GM21528 (cell line): ENCODE data around the gene SOWAHB.
"Not testable (repeated sequence)": the region's sequence is repeated elsewhere in the genome, so short reads cannot be mapped to it uniquely, and the experiment has no call there.

ENCODE experiments used
- ATAC-seq: cut with Tn5 transposase; IDR thresholded peaks from one replicate; pipeline ENCODE4 v1.9.1; 2021; ENCODE audit warnings: mild to moderate bottlenecking, moderate library complexity; ENCODE audit not compliant: unreplicated experiment, low FRiP score

Gene SOWAHB

GRCh38 chr4:76896614-76897535 is 1.1 kb downstream of the SOWAHB start:
- ATAC-seq = no peak

DNA sequence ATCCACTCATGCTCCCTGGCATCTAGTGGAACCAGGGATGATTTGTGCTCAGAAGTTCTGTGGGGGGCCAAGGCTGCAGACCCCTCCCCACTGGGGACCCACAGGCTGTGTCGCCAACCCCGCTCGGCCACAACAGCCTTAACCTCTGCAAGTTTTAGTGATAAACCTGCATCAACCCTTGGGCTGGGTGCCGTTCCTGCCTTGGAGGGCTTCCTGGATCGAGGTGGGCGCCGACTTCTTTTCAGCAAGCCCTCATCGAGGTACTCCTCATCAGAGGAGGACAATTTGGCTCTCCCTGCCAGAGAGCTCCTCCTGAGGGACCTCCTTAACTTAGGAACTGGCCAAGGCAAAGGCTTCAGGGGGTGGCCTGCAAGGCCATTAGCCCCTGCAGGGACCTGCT is 1.9 kb downstream of the SOWAHB start:
- ATAC-seq = no peak

GRCh38 chr4:76895619-76896018 is 2.3 kb downstream of the SOWAHB start:
- no peak for ATAC-seq

DNA sequence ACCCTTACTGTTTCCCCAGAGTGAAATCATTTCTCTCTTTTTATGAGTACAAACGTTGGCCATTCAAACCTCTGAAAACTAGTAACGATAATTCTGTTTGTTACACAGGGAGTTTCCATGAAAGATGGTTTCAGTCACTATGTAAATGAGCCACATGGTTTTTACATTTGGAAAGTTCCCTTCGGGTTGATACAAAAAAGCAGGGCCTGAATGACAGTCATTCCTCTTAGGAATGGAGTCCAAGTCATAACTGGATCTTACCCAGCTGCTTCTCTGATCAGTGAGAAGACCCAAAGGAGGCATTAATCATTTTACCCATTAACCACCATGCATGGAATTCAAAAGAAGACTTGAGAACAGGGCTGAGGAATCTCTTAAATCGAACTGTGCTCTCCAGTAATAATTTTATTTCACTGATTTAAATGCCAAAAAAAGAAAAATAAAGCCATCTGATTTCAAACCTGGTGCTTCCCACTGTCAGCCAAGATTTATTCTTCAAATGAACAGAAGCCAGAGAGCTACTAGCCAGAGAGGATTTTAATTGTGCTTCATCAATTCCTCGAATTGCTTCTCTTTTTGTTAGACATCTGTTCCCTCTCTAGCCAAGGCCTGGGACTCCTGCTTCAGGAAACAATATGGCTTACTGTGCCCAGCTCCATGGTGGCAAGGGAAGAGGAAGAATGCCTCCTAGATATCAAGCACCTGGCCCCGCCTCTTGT is 3.2 kb downstream of the SOWAHB start:
- ATAC-seq = no peak

DNA sequence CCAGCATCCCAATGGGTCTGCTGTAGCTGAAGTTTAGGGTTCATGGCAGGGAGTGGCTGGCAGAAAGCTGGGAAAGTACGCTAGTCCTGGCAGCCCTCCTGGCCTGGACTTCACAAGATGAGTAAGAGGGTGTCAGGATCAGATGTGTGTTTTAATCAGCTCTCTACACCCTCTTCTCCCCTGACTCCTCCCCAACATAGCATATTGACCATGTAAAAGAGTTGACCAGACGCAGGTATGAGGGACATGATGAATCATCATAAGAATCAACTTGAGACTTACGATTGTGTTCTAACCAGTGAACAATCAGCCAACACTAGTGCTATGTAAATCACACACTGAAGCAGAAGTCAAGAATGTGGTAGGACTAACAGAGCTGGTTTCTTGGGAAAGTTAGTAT is 5.3 kb downstream of the SOWAHB start:
- ATAC-seq = no peak

GRCh38 chr4:76892001-76892400 is 5.9 kb downstream of the SOWAHB start:
- ATAC-seq = no peak

DNA sequence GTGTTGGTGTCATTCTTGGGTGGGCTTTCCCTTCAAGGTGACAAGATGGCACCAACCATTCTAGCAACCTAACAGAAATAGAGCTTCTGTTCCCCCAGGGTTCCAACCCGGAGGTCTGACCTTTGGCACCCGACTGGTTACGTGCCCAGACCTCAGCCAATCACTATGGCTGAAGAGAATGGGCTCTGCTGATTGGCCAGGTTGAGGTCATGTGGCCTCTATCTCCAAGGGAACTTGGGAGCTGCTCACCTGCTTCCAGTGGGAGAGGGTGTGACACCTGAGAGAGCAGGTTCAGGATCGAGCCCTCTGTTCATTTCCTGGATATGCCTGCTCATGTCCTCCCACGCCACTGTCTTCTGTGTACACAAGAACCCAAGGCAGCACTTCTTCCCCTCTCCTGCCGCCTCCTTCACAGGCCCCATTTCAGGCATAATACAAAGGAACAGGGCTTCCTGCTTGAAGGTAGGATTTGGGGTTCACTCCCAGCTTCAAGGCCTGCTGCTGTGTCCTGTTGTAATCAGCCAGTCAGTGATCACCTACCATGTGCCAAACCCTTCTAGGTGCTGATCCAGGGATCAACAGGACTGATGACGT is 11.0 kb downstream of the SOWAHB start:
- ATAC-seq = no peak

GRCh38 chr4:76886214-76886613 is 11.7 kb downstream of the SOWAHB start:
- no peak for ATAC-seq

DNA sequence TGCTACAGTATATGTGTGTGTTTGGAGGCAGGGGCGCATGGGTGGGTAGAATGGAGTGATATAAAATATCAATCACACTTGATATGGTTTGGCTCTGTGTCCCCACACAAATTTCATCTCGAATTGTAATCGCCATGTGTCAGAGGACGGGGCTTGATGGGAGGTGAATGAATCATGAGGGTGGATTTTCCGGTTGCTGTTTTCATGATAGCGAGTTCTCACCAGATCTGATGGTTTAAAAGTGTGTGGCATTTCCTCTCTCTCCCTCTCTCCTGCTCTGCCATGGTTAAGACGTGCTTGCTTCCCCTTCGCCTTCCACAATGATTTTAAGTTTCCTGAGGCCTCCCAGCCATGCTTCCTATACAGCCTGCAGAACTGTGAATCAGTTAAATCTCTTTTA is 14.8 kb downstream of the SOWAHB start:
- no peak for ATAC-seq

- ATAC-seq = no peak
Observed at GRCh38 chr4:76882630-76883029, 15.3 kb downstream of the SOWAHB start.

DNA sequence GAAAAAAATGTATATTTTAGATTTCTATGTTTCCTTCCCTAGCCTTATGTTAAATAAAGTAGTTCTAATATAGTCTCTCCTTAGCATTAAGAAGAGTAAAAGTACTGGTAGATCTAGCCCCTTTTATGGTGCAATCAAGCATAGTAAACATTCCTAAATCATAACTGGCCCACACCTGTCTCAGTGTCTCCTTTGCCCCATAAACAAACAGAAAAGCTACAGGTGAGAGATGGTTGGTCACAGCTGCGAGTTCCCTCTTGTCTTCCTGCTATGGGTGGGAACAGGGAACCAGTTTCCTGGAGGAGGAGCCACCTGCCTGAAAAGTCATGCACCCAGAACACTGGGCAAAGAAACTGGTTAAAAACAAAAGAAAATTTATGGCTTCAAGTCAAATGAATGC is 16.6 kb downstream of the SOWAHB start:
- no peak for ATAC-seq

DNA sequence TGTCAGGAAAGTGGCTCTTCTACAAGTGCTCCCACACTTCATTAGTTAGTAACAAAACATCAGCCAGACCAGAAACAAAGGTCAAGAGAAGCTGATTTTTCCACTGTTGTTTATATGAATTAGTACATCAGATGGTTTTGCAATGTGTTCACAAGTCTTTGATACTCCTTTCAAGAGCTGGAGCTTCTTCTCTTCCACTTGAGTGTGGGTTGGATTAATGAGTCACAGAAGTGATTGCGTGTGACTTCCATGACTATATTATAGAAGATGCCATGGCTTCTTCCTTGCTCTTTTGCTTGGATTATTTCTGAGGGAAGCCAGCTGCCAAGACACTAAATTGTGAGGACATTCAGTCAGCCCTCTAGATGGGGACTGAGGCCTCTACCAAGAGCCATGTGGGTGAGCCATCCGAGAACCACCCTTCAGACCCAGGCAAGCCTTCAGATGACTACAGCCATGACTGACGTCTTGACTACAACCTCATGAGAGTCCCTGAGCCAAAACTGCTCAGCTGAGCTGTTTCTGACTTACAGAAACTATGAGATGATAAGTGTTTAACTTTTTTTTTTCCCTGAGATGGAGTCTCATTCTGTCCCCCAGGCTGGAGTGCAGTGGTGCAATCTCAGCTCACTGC is 18.1 kb downstream of the SOWAHB start:
- ATAC-seq = no peak

GRCh38 chr4:76878641-76879165 is 19.2 kb downstream of the SOWAHB start:
- ATAC-seq = not testable (repeated sequence)

- no peak for ATAC-seq
Observed at GRCh38 chr4:76874176-76874575, 23.8 kb downstream of the SOWAHB start.

DNA sequence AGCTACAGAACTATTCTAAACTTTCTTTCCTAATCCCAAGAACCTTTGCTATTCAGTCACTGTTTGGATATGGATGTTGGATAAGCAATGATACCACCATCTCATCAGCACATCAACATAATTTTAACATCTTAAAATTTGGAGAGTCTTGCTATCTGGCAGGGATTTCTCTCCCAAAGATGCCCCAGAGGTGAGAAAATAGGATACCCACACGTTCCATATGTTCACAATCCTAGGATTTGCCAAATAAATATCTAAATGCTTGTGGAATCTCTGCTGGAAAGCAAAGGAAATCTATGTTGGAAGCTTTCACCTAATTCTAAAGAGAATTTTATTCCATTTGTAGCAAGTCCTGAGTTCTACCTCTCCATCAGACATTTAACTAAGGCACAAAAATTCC is 24.4 kb downstream of the SOWAHB start:
- no peak for ATAC-seq

DNA sequence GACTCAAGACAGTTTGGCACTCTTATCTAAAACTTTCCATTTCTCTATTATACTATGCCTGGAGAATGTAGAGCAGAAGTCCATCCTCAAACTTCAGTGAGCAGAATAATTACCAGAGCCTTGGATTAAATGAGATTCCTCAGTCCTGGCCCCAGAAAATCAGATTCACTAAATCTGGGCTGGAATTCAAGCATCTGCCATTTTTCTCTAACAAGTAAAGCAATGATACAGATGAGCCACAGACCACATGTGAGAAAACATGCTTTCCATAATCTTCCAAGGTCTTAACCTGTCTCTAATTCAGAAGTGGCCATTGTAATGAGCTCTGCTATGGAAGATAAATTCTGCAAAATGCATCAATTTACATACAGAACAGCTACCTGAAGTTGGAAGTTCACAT is 25.4 kb downstream of the SOWAHB start:
- ATAC-seq = no peak

DNA sequence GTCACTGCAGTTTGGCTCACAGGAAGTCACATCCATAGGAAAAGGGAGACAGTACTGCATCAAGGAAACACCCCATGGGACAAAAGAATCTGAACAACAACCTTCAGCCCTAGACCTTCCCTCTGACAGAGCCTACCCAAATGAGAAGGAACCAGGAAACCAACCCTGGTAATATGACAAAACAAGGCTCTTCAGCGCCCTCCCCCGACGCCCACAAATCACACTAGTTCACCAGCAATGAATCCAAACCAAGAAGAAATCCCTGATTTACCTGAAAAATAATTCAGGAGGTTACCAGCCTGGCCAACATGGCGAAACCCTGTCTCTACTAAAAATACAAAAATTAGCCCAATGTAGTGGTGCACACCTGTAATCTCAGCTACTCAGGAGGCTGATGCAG is 29.2 kb downstream of the SOWAHB start:
- ATAC-seq = not testable (repeated sequence)

- no peak for ATAC-seq
Observed at GRCh38 chr4:76867880-76868655, 29.9 kb downstream of the SOWAHB start.

GRCh38 chr4:76867377-76867776 is 30.6 kb downstream of the SOWAHB start:
- ATAC-seq = no peak

GRCh38 chr4:76866641-76867040 is 31.3 kb downstream of the SOWAHB start:
- ATAC-seq = no peak
